PC-9 (cell line): ENCODE results near the gene PITPNM3.

Experiments
- CTCF ChIP-seq: fragments of 200-600 bp; sonication (generic); conservative IDR thresholded peaks from 2 replicates; pipeline ENCODE4 v1.6.1; 2017; ENCODE audit warnings: mixed run types, antibody characterized with exemption, mild to moderate bottlenecking, moderate library complexity
- EZH2 ChIP-seq: fragments of 200-600 bp; sonication (generic); IDR thresholded peaks from 2 replicates; pipeline ENCODE4 v1.8.0; 2017; ENCODE audit warnings: antibody characterized with exemption, low read depth

- TF ChIP-seq CTCF (no peak), EZH2 (no peak)
Measured at GRCh38 chr17:6572972-6573370, 16.6 kb upstream of the PITPNM3 start.
